Testis (tissue), 2 donors: ENCODE data around the gene TUBB.

Source experiments
- POLR2A ChIP-seq: fragments of 450-650 bp; IDR thresholded peaks from one replicate; pipeline ENCODE4 v1.6.1; 2017; ENCODE audit warnings: antibody characterized with exemption, mild to moderate bottlenecking, moderate library complexity
- TF ChIP-seq, protein P1 (sequence below), 3 experiments: fragments of 450-650 bp in 2 of 3; fragments of 200-600 bp in 1 of 3; sonication (generic) in 1 of 3; IDR thresholded peaks; one replicate each; pipeline ENCODE4 v1.5.1; 2016 to 2019; ENCODE audit warnings: antibody characterized with exemption in 3 of 3, mild to moderate bottlenecking in 2 of 3, moderate library complexity in 1 of 3

DNA sequence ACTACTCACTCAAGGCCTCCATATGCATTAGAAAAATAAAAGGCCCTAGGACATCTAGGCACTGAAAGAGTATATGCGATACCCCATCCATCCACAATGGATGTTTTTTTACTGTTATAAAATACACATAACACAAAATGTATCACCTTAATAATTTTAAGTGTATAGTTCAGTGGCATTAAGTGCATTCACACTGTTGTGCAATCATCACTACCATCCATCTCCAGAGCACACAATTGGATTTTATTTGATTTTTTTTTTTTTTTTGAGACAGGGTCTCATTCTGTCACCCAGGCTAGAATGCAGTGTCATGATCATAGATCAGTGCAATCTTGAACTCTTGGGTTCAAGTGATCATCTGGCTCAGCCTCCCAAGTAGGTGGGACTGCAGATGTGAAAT lies 5.9 kb upstream of the TUBB start:
- TF ChIP-seq, protein P1, sequence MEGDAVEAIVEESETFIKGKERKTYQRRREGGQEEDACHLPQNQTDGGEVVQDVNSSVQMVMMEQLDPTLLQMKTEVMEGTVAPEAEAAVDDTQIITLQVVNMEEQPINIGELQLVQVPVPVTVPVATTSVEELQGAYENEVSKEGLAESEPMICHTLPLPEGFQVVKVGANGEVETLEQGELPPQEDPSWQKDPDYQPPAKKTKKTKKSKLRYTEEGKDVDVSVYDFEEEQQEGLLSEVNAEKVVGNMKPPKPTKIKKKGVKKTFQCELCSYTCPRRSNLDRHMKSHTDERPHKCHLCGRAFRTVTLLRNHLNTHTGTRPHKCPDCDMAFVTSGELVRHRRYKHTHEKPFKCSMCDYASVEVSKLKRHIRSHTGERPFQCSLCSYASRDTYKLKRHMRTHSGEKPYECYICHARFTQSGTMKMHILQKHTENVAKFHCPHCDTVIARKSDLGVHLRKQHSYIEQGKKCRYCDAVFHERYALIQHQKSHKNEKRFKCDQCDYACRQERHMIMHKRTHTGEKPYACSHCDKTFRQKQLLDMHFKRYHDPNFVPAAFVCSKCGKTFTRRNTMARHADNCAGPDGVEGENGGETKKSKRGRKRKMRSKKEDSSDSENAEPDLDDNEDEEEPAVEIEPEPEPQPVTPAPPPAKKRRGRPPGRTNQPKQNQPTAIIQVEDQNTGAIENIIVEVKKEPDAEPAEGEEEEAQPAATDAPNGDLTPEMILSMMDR (IDR thresholded peaks at IDR 0.05) = no peak
- no peak for TF ChIP-seq POLR2A
